ENCODE results near the gene DCK.

Gene DCK

GRCh38 chr4:70993181-70994068, at the start of gene DCK:
DCK (plus strand) TSS chr4:70993649; CDS start chr4:70993836, 187 bp downstream.
- no peaks in the 10 kb centered on the region for H3K27me3 ChIP-seq (ENCODE audit: control insufficient read depth, insufficient read depth, low read length)
- H3K9ac ChIP-seq (ENCODE audit: low read length): peak within 1 kb of the TSS; percentile 96
- H3K4me3 ChIP-seq (ENCODE audit: low read depth, low read length): peak within 1 kb of the TSS; percentile 90
- H3K36me3 ChIP-seq (ENCODE audit: control insufficient read depth, insufficient read depth, low read length): peaks cover 10% of the 10 kb centered on the region
- H3K27ac ChIP-seq (ENCODE audit: low read depth, low read length): peak within 1 kb of the TSS; percentile 37
- no peaks in the 10 kb centered on the region for H3K9me3 ChIP-seq (ENCODE audit: control insufficient read depth, insufficient read depth, low read depth, low read length)
- H3K4me1 ChIP-seq (ENCODE audit: control insufficient read depth, insufficient read depth, low read length): peaks cover 21% of the 10 kb centered on the region

- Histone ChIP-seq H3K9me3 (ENCODE audit: control insufficient read depth, insufficient read depth, low read depth, low read length) (no peaks in the 10 kb centered on the region), H3K4me1 (ENCODE audit: control insufficient read depth, insufficient read depth, low read length) (0 out of 2 replicates have a peak, but pooled peaks cover 4% of the 10 kb centered on the region), H3K36me3 (ENCODE audit: control insufficient read depth, insufficient read depth, low read length) (no peaks in the 10 kb centered on the region), H3K4me3 (ENCODE audit: low read depth, low read length) (no peak overlapping the region), H3K9ac (ENCODE audit: low read length) (no peak overlapping the region), H3K27me3 (ENCODE audit: control insufficient read depth, insufficient read depth, low read length) (no peaks in the 10 kb centered on the region), H3K27ac (ENCODE audit: low read depth, low read length) (no peak overlapping the region)
These were observed 48.4 kb upstream of the DCK start for GRCh38 chr4:70945046-70945445.

GRCh38 chr4:70945452-70946055, 47.9 kb upstream of the DCK start:
- no peaks in the 10 kb centered on the region for H3K9me3 ChIP-seq (ENCODE audit: control insufficient read depth, insufficient read depth, low read depth, low read length)
- H3K4me1 ChIP-seq (ENCODE audit: control insufficient read depth, insufficient read depth, low read length): 0 out of 2 replicates have a peak, but pooled peaks cover 4% of the 10 kb centered on the region
- H3K27me3 ChIP-seq (ENCODE audit: control insufficient read depth, insufficient read depth, low read length): no peaks in the 10 kb centered on the region
- no peak overlapping the region for H3K9ac ChIP-seq (ENCODE audit: low read length)
- no peaks in the 10 kb centered on the region for H3K36me3 ChIP-seq (ENCODE audit: control insufficient read depth, insufficient read depth, low read length)
- no peak overlapping the region for H3K27ac ChIP-seq (ENCODE audit: low read depth, low read length)
- no peak overlapping the region for H3K4me3 ChIP-seq (ENCODE audit: low read depth, low read length)

GRCh38 chr4:70946939-70947338, 46.5 kb upstream of the DCK start:
- Histone ChIP-seq H3K9ac (ENCODE audit: low read length) (no peak overlapping the region), H3K27me3 (ENCODE audit: control insufficient read depth, insufficient read depth, low read length) (no peaks in the 10 kb centered on the region), H3K9me3 (ENCODE audit: control insufficient read depth, insufficient read depth, low read depth, low read length) (no peaks in the 10 kb centered on the region), H3K36me3 (ENCODE audit: control insufficient read depth, insufficient read depth, low read length) (no peaks in the 10 kb centered on the region), H3K4me3 (ENCODE audit: low read depth, low read length) (no peak overlapping the region), H3K27ac (ENCODE audit: low read depth, low read length) (no peak overlapping the region), H3K4me1 (ENCODE audit: control insufficient read depth, insufficient read depth, low read length) (0 out of 2 replicates have a peak, but pooled peaks cover 7% of the 10 kb centered on the region)

- Histone ChIP-seq H3K4me1 (ENCODE audit: control insufficient read depth, insufficient read depth, low read length) (0 out of 2 replicates have a peak, but pooled peaks cover 7% of the 10 kb centered on the region), H3K9ac (ENCODE audit: low read length) (no peak overlapping the region)
These were observed 44.7 kb upstream of the DCK start for GRCh38 chr4:70948665-70949260.

GRCh38 chr4:70954032-70954431, 39.4 kb upstream of the DCK start:
- Histone ChIP-seq H3K4me1 (ENCODE audit: control insufficient read depth, insufficient read depth, low read length) (peaks cover 11% of the 10 kb centered on the region; the same call in 1 of the 2 replicates), H3K27me3 (ENCODE audit: control insufficient read depth, insufficient read depth, low read length) (no peaks in the 10 kb centered on the region), H3K9ac (ENCODE audit: low read length) (no peak overlapping the region), H3K9me3 (ENCODE audit: control insufficient read depth, insufficient read depth, low read depth, low read length) (no peaks in the 10 kb centered on the region), H3K36me3 (ENCODE audit: control insufficient read depth, insufficient read depth, low read length) (peaks cover 3% of the 10 kb centered on the region), H3K27ac (ENCODE audit: low read depth, low read length) (no peak overlapping the region), H3K4me3 (ENCODE audit: low read depth, low read length) (no peak overlapping the region)

More at GRCh38 chr4:70948665-70949260, 44.7 kb upstream of the DCK start:
- no peak overlapping the region for H3K4me3 ChIP-seq (ENCODE audit: low read depth, low read length)
- H3K27ac ChIP-seq (ENCODE audit: low read depth, low read length): no peak overlapping the region
- no peaks in the 10 kb centered on the region for H3K27me3 ChIP-seq (ENCODE audit: control insufficient read depth, insufficient read depth, low read length)
- no peaks in the 10 kb centered on the region for H3K36me3 ChIP-seq (ENCODE audit: control insufficient read depth, insufficient read depth, low read length)
- no peaks in the 10 kb centered on the region for H3K9me3 ChIP-seq (ENCODE audit: control insufficient read depth, insufficient read depth, low read depth, low read length)

- no peak overlapping the region for H3K27ac ChIP-seq (ENCODE audit: low read depth, low read length)
- peaks cover 7% of the 10 kb centered on the region; the same call in 1 of the 2 replicates for H3K4me1 ChIP-seq (ENCODE audit: control insufficient read depth, insufficient read depth, low read length)
- no peaks in the 10 kb centered on the region for H3K9me3 ChIP-seq (ENCODE audit: control insufficient read depth, insufficient read depth, low read depth, low read length)
- H3K36me3 ChIP-seq (ENCODE audit: control insufficient read depth, insufficient read depth, low read length): peaks cover 24% of the 10 kb centered on the region
- H3K4me3 ChIP-seq (ENCODE audit: low read depth, low read length): no peak overlapping the region
- H3K9ac ChIP-seq (ENCODE audit: low read length): no peak overlapping the region
- no peaks in the 10 kb centered on the region for H3K27me3 ChIP-seq (ENCODE audit: control insufficient read depth, insufficient read depth, low read length)
These were observed 36.8 kb upstream of the DCK start for GRCh38 chr4:70956549-70957210.

GRCh38 chr4:70958681-70959080, 34.8 kb upstream of the DCK start:
- Histone ChIP-seq H3K4me3 (ENCODE audit: low read depth, low read length) (no peak overlapping the region), H3K27me3 (ENCODE audit: control insufficient read depth, insufficient read depth, low read length) (no peaks in the 10 kb centered on the region), H3K9me3 (ENCODE audit: control insufficient read depth, insufficient read depth, low read depth, low read length) (no peaks in the 10 kb centered on the region), H3K36me3 (ENCODE audit: control insufficient read depth, insufficient read depth, low read length) (peaks cover 28% of the 10 kb centered on the region), H3K27ac (ENCODE audit: low read depth, low read length) (no peak overlapping the region), H3K9ac (ENCODE audit: low read length) (no peak overlapping the region), H3K4me1 (ENCODE audit: control insufficient read depth, insufficient read depth, low read length) (peaks cover 7% of the 10 kb centered on the region; the same call in 1 of the 2 replicates)

- Histone ChIP-seq H3K27me3 (ENCODE audit: control insufficient read depth, insufficient read depth, low read length) (no peaks in the 10 kb centered on the region), H3K27ac (ENCODE audit: low read depth, low read length) (no peak overlapping the region), H3K4me3 (ENCODE audit: low read depth, low read length) (no peak overlapping the region), H3K9ac (ENCODE audit: low read length) (no peak overlapping the region), H3K4me1 (ENCODE audit: control insufficient read depth, insufficient read depth, low read length) (no peaks in the 10 kb centered on the region), H3K36me3 (ENCODE audit: control insufficient read depth, insufficient read depth, low read length) (peaks cover 28% of the 10 kb centered on the region), H3K9me3 (ENCODE audit: control insufficient read depth, insufficient read depth, low read depth, low read length) (no peaks in the 10 kb centered on the region)
These were observed 24.4 kb upstream of the DCK start for GRCh38 chr4:70969076-70969475.

GRCh38 chr4:70976252-70976651, 17.2 kb upstream of the DCK start:
- H3K36me3 ChIP-seq (ENCODE audit: control insufficient read depth, insufficient read depth, low read length): peaks cover 43% of the 10 kb centered on the region
- H3K4me1 ChIP-seq (ENCODE audit: control insufficient read depth, insufficient read depth, low read length): no peaks in the 10 kb centered on the region
- H3K9me3 ChIP-seq (ENCODE audit: control insufficient read depth, insufficient read depth, low read depth, low read length): no peaks in the 10 kb centered on the region
- H3K27me3 ChIP-seq (ENCODE audit: control insufficient read depth, insufficient read depth, low read length): no peaks in the 10 kb centered on the region
- H3K4me3 ChIP-seq (ENCODE audit: low read depth, low read length): no peak overlapping the region
- H3K27ac ChIP-seq (ENCODE audit: low read depth, low read length): no peak overlapping the region
- no peak overlapping the region for H3K9ac ChIP-seq (ENCODE audit: low read length)

Measured in HUES6 (cell line).